TTC549 (cell line): ENCODE measurements around the gene RREB1.
"Not testable (repeated sequence)": the region's sequence is repeated elsewhere in the genome, so short reads cannot be mapped to it uniquely, and the experiment has no call there.

ENCODE experiments used
- FAIRE-seq: peaks from 2 replicates; lab custom pipeline; 2012; peaks lifted over from hg19 to GRCh38; lab: Jason Lieb, UNC

Gene RREB1

DNA sequence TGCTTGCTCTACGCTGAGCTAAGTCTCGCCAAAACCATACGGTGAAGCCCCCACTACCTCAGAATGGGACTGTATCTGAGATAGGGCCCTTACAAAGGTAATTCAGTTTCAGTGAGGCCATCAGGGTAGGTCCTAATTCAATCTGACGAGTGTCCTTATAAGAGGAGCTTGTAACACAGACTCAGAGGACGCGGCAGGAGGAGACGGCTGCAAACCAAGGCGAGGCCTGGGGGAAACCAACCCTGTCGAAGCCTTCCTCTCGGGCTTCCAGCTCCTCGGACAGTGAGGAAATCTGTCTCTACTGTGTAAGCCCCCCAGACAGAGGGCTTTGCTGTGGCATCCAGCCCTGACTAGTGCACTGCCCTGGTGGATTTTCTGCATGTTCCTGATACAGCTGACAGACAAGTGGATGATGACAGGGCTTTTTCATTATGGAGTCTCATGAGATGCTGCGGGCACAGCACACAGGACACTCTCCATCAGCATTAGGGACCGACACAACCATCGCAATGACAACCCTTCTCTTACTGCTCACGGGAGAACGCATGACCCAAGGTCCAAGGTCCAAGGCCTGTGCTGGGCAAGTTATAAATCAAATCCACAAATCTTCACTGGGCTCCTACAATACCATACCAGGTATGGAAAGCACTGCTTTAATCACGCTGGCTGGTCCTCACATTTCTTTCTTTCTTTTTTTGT is 157.1 kb downstream of the RREB1 start:
- FAIRE-seq = no peak

GRCh38 chr6:7265385-7265726 is 157.6 kb downstream of the RREB1 start:
- not testable (repeated sequence) for FAIRE-seq

DNA sequence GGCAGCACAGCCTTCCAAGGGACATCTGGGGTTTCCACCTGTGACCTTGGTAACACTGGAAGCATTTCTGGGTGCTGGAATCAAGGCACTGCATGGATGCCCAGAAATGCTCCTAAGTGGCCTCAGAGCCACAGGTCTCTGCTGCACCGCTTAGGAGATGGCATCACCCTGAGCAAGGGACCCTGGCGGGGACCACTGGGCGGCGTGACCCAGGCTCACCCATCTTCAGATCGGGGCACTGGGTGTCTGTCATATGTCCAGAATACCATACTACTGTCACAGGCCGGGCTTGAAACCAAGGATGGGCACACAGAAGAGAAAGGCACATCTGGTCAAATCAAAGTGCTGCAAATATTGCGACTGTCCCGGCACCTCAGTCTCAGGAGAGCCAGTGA is 159.3 kb downstream of the RREB1 start:
- FAIRE-seq = no peak

GRCh38 chr6:7267466-7268091 is 159.8 kb downstream of the RREB1 start:
- FAIRE-seq = no peak

- FAIRE-seq = no peak
Observed at GRCh38 chr6:7268362-7268761, 160.6 kb downstream of the RREB1 start.

GRCh38 chr6:7268816-7269555 is 161.2 kb downstream of the RREB1 start:
- no peak for FAIRE-seq

DNA sequence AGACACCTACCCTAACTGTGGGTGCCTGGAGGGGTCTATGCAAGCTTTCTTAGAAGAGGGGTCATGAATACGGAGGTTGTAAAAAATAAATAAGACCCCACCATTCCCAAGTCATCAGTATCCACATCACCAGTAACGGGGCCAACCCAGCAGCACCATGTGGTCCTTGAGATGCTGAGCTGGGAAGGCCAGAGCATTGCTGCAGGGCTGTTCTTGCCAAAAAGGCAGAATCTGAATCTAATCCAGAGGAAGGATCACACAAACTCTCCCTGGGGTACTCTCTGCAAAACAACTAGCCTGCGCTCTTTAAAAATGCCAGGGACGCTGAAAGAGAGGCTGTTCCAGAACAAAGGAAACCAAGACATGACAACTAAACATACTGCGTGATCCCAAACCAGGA is 162.1 kb downstream of the RREB1 start:
- FAIRE-seq = no peak

GRCh38 chr6:7270320-7271204 is 162.8 kb downstream of the RREB1 start:
- no peak for FAIRE-seq

GRCh38 chr6:7271205-7271534 is 163.4 kb downstream of the RREB1 start:
- FAIRE-seq = no peak

- no peak for FAIRE-seq
Observed at GRCh38 chr6:7273709-7274108, 165.9 kb downstream of the RREB1 start.

DNA sequence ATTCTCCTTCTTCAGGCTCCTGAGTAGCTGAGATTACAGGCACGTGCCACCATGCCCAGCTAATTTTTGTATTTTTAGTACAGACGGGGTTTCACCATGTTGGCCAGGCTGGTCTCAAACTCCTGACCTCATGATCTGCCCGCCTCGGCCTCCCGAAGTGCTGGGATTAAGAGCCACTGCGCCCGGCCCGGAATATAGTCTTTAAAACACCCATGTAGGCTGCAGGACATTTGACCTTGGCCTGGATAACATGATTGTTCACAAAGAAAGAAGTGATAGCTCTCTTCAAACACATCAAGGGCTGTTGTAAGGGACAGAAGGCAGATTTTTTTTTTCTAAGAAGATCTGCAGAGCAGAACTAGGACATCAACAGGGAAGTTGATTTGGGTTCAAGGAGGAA is 166.8 kb downstream of the RREB1 start:
- FAIRE-seq = not testable (repeated sequence)

DNA sequence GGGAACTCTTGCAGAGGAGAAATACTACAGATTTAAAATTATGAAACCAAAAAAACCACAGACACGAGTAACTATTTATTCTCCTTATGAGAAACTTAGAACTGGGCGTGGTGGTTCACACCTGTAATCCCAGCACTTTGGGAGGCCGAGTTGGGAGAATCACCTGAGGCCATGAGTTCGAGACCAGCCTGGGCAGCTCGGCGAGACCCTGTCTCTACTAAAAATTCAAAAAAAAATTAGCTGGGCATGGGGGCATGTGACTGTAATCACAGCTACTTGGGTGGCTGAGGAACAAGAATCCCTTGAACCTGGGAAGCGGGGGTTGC is 168.4 kb downstream of the RREB1 start:
- FAIRE-seq = no peak

- no peak for FAIRE-seq
Observed at GRCh38 chr6:7282097-7282906, 174.5 kb downstream of the RREB1 start.

- no peak for FAIRE-seq
Observed at GRCh38 chr6:7283676-7284075, 175.9 kb downstream of the RREB1 start.

DNA sequence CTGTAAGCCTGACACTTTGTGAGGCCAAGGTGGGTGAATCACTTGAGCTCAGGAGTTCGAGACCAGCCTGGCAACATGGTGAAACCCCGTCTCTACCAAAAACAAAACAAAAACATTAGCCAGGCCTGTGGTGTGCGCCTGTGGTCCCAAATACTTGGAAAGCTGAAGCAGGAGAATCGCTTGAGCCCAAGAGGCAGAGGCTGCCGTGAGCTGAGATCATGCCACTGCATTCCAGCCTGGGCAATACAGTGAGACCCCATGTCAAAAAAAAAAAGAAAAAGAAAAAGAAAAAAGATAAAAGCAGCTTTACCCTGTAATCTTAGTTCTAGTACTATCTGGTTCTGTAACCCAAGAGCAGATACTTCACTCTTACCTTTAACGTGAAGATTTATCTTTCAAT is 177.7 kb downstream of the RREB1 start:
- FAIRE-seq = no peak

DNA sequence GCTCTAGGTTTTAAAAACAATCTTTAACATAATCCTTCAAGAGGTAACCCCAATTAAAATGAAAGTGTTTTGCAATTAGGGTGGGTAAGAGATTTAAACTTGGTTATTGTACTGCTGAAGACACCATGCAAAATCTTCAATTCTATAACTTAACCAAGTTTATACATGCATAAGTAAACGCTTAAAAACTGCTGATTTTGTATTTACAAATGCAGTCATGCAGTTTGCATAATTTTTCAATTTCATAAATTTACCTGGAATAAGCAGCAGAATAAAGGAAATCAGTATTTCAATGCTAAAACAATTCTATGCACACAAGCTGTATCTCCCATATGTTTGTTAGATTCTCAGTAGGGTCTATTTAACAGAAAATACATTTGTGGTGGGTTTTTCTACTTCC is 182.3 kb downstream of the RREB1 start:
- no peak for FAIRE-seq

- no peak for FAIRE-seq
Observed at GRCh38 chr6:7292596-7293255, 185.0 kb downstream of the RREB1 start.

DNA sequence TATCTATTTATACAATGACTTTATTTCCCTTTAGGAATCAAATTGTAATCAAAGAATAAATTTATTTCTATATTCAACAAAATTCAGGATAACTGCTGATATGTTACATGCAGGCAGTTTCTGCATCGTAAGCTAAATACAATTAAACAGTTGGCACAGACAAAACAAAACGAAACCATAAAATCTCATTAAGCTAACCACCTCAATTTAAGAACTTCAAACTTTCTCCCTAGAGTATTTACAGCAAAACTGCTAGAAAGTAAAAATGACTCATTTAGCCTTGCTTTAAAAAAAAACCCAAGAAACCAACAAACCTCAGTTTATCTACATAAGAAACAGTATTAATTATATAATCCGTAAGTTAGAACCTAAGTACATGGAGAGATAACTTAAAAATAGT is 188.2 kb downstream of the RREB1 start:
- FAIRE-seq = no peak

GRCh38 chr6:7296602-7297001 is 188.8 kb downstream of the RREB1 start:
- no peak for FAIRE-seq

DNA sequence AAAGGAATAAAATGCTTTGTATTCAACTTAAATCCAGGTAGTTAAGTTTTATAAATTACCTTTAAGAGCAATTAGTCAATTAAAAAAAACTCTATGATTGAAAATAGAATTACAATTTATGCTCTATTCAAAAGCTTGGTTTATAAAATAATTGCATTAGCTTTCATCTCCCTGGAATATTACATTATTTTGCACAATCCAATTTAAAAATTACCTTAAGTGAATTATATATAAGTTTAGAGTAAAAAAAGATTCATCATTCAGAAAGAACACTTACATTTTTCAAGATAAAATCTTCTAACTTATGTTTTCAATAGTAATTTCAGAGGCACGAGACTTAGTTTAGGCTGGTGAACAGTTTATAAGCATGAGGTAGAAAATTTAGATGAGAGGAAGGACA is 190.4 kb downstream of the RREB1 start:
- no peak for FAIRE-seq

GRCh38 chr6:7300926-7301325 is 193.2 kb downstream of the RREB1 start:
- no peak for FAIRE-seq
